Measurements from ENCODE around the gene ARL4A. TPM values are rescaled to one million over a fixed set of nuclear protein-coding genes. Genes with fewer than 3 reads are reported as not detected.
"Not testable (repeated sequence)": the region's sequence is repeated elsewhere in the genome, so short reads cannot be mapped to it uniquely, and the experiment has no call there.

ARL4A gene
- 8.9 and 11.0 TPM in 2 replicates for total RNA-seq

DNA sequence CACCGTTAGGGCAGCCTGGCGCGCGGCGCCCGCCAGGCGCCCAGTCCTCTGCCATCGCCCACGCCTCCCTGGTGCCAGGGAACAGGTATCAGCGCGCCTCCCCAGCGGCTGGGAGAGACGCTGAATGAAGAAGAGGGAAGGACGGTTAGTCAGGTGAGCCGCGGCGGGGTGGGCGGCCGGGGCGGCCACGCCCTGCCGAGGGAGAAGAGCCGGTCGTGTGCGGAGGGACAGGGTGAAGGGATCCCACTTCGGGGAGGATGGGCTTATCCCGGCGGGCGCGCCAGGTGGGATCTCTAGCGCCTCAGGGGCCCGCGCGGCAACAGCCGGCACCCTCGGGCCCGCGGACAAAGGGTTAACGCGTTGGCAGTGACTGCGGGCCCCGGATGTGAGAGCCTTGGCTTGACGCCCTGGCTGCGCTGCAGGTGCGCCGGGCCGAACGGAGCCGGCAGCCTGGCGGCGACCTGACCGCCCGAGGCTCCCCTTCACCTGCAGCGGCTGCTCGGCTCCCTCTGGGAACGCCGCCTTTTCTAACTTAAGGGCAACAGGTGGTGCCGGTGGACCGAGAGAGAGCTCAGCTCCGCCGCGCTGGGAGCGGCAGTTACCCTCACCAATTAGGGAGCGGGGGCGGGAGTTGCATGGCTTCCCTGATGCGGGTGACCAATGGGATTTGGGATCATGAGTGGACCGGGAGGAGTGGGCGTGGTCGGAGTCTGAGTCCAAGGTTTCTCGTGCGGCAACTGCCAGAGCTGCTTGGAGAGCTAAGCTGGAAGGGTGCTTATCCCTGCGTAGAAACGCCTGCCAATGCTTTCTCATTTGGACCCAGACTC, at the start of gene ARL4A:
Gene ARL4A, plus strand, starts transcription at position 743 of the 827 bp plus-strand sequence. CDS start 622 bp downstream, outside the sequence.
- H3K4me3 Mint-ChIP-seq: peak within 1 kb of the TSS; percentile 91
- intact Hi-C loops (cut with micrococcal nuclease): loop anchor here (1.0 to 10.0 kb wide), 7 partner anchors 32 to 476 kb away; partner anchors contain the start of genes TMEM106B and VWDE
- H3K9me3 Mint-ChIP-seq: no peaks in the 10 kb centered on the region
- peaks cover 27% of the 10 kb centered on the region for H3K4me1 Mint-ChIP-seq
- no peaks in the 10 kb centered on the region for H3K36me3 Mint-ChIP-seq (ENCODE audit: low read depth)
- peak within 1 kb of the TSS; percentile 98 for H3K27ac Mint-ChIP-seq
- peak; percentile 97 for DNase-seq
- H3K27me3 Mint-ChIP-seq: no peaks in the 10 kb centered on the region

GRCh38 chr7:12637819-12638592, 49.4 kb upstream of the ARL4A start:
- Mint-ChIP-seq H3K36me3 (ENCODE audit: low read depth) (no peaks in the 10 kb centered on the region), H3K27ac (peak overlapping the region; percentile 2), H3K27me3 (peaks cover 12% of the 10 kb centered on the region), H3K9me3 (no peaks in the 10 kb centered on the region), H3K4me3 (peak overlapping the region; percentile 57), H3K4me1 (peaks cover 15% of the 10 kb centered on the region)
- intact Hi-C loops (cut with micrococcal nuclease): loop anchor here (2.0 to 5.0 kb wide), 2 partner anchors 49 to 1819 kb away; partner anchors contain the start of gene ARL4A
- DNase-seq: peak; percentile 56

DNA sequence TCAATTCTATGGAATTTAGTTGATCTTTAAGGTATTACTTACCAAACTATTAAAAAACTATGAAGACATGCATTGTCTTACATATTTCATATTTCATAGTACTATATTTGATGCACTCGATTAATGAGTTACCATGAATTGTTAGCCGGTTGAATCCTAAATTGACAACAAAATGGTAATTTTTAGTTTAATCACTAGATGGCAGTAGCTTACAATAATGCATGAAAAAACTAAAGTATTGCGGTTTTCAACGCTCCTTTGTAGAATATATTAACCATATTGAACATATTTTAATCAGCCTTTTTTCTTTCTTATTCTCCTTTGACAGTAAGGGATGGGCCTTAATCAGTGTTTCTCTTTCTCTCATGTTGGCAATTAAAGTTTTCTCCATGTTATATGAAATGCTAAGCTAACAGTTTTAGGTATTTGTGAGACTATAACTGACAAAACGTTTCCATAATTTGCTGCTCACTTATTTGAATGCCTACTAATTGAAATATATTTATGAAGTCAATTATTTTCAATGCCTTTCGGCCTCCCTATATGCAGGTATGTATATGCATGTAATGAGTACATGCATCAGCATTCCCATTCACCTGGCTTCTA, 48.5 kb upstream of the ARL4A start:
- intact Hi-C loops (cut with micrococcal nuclease): loop anchor here (2.0 to 5.0 kb wide), 2 partner anchors 48 to 1818 kb away; partner anchors contain the start of gene ARL4A
- no peaks in the 10 kb centered on the region for H3K9me3 Mint-ChIP-seq
- DNase-seq: no peak
- H3K36me3 Mint-ChIP-seq (ENCODE audit: low read depth): no peaks in the 10 kb centered on the region
- H3K27me3 Mint-ChIP-seq: peaks cover 9% of the 10 kb centered on the region
- H3K4me3 Mint-ChIP-seq: no peak overlapping the region
- H3K4me1 Mint-ChIP-seq: peaks cover 15% of the 10 kb centered on the region
- H3K27ac Mint-ChIP-seq: no peak overlapping the region

DNA sequence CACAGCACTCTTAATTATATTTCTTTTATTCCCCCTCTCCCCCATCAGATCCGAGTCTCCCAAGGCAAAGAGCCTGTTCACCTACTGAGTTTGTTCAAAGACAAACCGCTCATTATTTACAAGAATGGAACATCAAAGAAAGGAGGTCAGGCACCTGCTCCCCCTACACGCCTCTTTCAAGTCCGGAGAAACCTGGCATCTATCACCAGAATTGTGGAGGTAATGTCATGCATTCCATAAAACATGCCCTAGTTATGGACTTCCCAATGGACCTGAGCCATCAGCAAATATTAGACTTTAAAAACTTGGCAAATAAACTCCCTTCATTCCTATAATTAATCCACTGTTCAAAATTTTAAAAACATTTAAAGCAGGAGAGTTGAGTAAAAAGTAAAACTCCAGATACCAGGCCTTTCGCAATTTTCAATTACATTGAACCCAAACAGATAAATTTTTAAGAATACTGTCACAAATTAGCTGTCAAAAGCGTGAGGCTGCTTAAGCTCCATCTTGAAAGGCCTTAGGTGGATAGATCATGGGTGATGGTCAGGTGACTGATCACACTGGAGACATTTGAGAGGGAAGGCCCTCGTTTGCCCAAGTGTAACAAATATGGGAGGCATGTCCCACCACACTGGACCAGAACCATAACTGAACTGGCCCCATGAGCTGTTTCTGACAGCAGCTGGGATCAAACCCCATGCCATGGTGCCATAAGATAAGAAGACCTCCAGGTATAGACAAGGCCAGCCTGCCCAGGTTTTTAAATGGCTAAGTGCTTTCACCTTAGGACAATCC, 46.9 kb upstream of the ARL4A start:
- Mint-ChIP-seq H3K4me3 (no peak overlapping the region), H3K27ac (no peak overlapping the region), H3K27me3 (peaks cover 10% of the 10 kb centered on the region), H3K36me3 (ENCODE audit: low read depth) (no peaks in the 10 kb centered on the region), H3K4me1 (peaks cover 15% of the 10 kb centered on the region), H3K9me3 (no peaks in the 10 kb centered on the region)
- intact Hi-C loops (cut with micrococcal nuclease): no loop called here
- no peak for DNase-seq

DNA sequence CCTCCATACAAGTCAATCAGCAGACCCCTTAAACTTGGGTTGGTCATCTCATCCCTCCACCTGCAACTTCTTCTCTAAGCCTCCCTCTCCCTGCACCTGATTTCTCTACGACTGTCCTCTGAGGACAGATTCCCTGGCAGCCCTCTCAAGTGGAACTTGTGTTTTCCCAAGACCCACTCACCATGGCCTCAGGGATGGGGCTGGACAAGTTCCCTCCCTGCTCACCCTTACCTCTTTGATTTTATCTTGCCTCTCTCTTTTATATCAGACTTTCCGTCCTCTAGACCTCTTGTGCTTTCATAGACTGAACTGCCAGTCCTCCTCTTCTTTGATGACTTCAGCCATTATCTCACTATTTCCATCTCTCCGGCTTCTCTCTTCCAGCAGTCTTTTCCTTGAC, 46.2 kb upstream of the ARL4A start:
- Mint-ChIP-seq H3K4me3 (no peak overlapping the region), H3K27ac (no peak overlapping the region), H3K4me1 (peaks cover 11% of the 10 kb centered on the region), H3K36me3 (ENCODE audit: low read depth) (no peaks in the 10 kb centered on the region), H3K27me3 (peaks cover 11% of the 10 kb centered on the region), H3K9me3 (no peaks in the 10 kb centered on the region)
- intact Hi-C loops (cut with micrococcal nuclease): no loop called here
- DNase-seq: no peak

- Mint-ChIP-seq H3K36me3 (ENCODE audit: low read depth) (no peaks in the 10 kb centered on the region), H3K9me3 (no peaks in the 10 kb centered on the region), H3K27me3 (peaks cover 6% of the 10 kb centered on the region), H3K4me3 (no peak overlapping the region), H3K27ac (no peak overlapping the region), H3K4me1 (peaks cover 5% of the 10 kb centered on the region)
- DNase-seq: no peak
- intact Hi-C loops (cut with micrococcal nuclease): no loop called here
Measured at GRCh38 chr7:12642508-12642907, 44.9 kb upstream of the ARL4A start.

DNA sequence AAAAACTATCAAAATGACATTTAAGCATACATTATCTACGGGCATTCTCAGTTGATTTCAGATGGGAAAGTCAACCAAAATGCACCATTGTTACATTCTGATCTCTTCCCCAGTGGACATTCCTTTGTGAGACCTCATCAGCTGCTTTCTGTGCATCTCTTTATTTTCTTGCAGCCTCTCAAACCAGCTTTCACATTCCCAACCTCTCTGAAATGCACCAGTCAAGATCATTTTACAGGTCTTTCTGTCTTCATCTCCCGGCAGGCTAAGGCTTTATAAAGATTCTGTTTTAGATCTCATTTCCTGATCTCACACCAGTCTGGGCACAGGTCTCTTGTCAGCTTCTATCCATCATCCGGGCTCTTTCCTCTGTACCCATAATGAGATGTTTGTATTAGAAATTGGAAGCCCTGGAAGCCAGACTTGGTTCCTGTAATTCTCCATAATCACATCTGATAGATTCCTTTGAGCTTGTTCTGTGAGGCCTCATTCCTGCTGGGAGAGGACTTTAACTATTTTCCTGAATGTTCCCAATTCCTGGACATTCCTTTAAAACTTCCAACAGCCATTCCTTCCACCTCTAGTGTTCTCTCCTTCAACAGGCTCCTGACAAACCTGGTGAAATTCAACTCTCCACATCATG, 44.3 kb upstream of the ARL4A start:
- Mint-ChIP-seq H3K27me3 (peaks cover 6% of the 10 kb centered on the region), H3K4me3 (no peak overlapping the region), H3K9me3 (no peaks in the 10 kb centered on the region), H3K27ac (no peak overlapping the region), H3K4me1 (peaks cover 1% of the 10 kb centered on the region), H3K36me3 (ENCODE audit: low read depth) (no peaks in the 10 kb centered on the region)
- no peak for DNase-seq
- intact Hi-C loops (cut with micrococcal nuclease): no loop called here

- no peaks in the 10 kb centered on the region for H3K36me3 Mint-ChIP-seq (ENCODE audit: low read depth)
- H3K9me3 Mint-ChIP-seq: no peaks in the 10 kb centered on the region
- intact Hi-C loops (cut with micrococcal nuclease): no loop called here
- H3K4me1 Mint-ChIP-seq: no peaks in the 10 kb centered on the region
- H3K27ac Mint-ChIP-seq: no peak overlapping the region
- no peak overlapping the region for H3K4me3 Mint-ChIP-seq
- peaks cover 6% of the 10 kb centered on the region for H3K27me3 Mint-ChIP-seq
- no peak for DNase-seq
Measured at GRCh38 chr7:12643644-12644043, 43.8 kb upstream of the ARL4A start.

GRCh38 chr7:12645212-12645611, 42.2 kb upstream of the ARL4A start:
- intact Hi-C loops (cut with micrococcal nuclease); H3K27ac Mint-ChIP-seq; H3K9me3 Mint-ChIP-seq; H3K27me3 Mint-ChIP-seq; H3K4me1 Mint-ChIP-seq; H3K36me3 Mint-ChIP-seq (ENCODE audit: low read depth); DNase-seq; H3K4me3 Mint-ChIP-seq: not testable (repeated sequence)

DNA sequence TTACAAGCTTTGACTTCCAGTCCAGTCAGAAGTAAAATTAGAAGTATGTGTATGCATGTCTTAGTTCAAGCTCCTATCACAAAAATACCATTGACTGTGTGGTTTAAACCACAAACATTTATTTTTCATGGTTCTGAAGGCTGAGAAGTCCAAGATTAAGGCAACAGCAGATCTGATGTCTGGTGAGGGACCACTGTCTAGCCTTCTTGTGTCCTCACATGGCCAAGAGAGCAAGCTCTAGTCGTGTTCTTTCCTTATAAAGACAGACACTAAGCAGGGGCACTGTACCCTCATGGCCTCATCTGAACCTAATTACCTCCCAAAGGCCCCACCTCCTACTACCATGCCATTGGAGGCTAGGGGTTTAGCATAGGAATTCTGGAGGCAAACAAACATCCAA, 41.3 kb upstream of the ARL4A start:
- no peak for DNase-seq
- Mint-ChIP-seq H3K36me3 (ENCODE audit: low read depth) (no peaks in the 10 kb centered on the region), H3K4me3 (no peak overlapping the region), H3K27me3 (peaks cover 2% of the 10 kb centered on the region), H3K4me1 (no peaks in the 10 kb centered on the region), H3K9me3 (no peaks in the 10 kb centered on the region), H3K27ac (no peak overlapping the region)
- intact Hi-C loops (cut with micrococcal nuclease): no loop called here

GRCh38 chr7:12647364-12648219, 39.8 kb upstream of the ARL4A start:
- intact Hi-C loops (cut with micrococcal nuclease): no loop called here
- no peaks in the 10 kb centered on the region for H3K9me3 Mint-ChIP-seq
- H3K4me1 Mint-ChIP-seq: no peaks in the 10 kb centered on the region
- no peak for DNase-seq
- no peaks in the 10 kb centered on the region for H3K36me3 Mint-ChIP-seq (ENCODE audit: low read depth)
- H3K27ac Mint-ChIP-seq: no peak overlapping the region
- peaks cover 2% of the 10 kb centered on the region for H3K27me3 Mint-ChIP-seq
- no peak overlapping the region for H3K4me3 Mint-ChIP-seq

GRCh38 chr7:12648704-12649261, 38.6 kb upstream of the ARL4A start:
- Mint-ChIP-seq H3K9me3 (no peaks in the 10 kb centered on the region), H3K4me3 (no peak overlapping the region), H3K4me1 (no peaks in the 10 kb centered on the region), H3K27me3 (peaks cover 2% of the 10 kb centered on the region), H3K36me3 (ENCODE audit: low read depth) (no peaks in the 10 kb centered on the region), H3K27ac (no peak overlapping the region)
- DNase-seq: no peak
- intact Hi-C loops (cut with micrococcal nuclease): no loop called here
